ENCODE results near the gene PTPRG. TPM values are rescaled to one million over a fixed set of nuclear protein-coding genes. Genes with fewer than 3 reads are reported as not detected.

PTPRG gene
- total RNA-seq, 1 experiment from 2014 or later: 0.74 TPM

- TF ChIP-seq SIN3A (IDR thresholded peaks at IDR 0.05; ENCODE audit: borderline replicate concordance, insufficient read depth, low read depth, low read length): no peak
- no peak for TF ChIP-seq CTCF (IDR thresholded peaks at IDR 0.05)
- no peak for TF ChIP-seq POLR2AphosphoS5 (IDR thresholded peaks at IDR 0.05; ENCODE audit: low read depth, low read length)
- no peak for TF ChIP-seq TCF7L2 (IDR thresholded peaks at IDR 0.05; ENCODE audit: low read depth, low read length)
- no peak for TF ChIP-seq REST (IDR thresholded peaks at IDR 0.05; ENCODE audit: insufficient read depth in 1 of 2, low read depth in 2 of 2, low read length in 1 of 2)
- Histone ChIP-seq H3K36me3 (ENCODE audit: control insufficient read depth, insufficient read depth, low read length) (no peaks in the 10 kb centered on the region), H3K4me3 (ENCODE audit: low read depth in 2 of 2, low read length in 2 of 2) (no peak overlapping the region), H3K27me3 (ENCODE audit: control insufficient read depth, insufficient read depth, low read length) (no peaks in the 10 kb centered on the region), H3K4me1 (ENCODE audit: control insufficient read depth, insufficient read depth, low read length) (no peaks in the 10 kb centered on the region), H3K9me3 (ENCODE audit: control insufficient read depth, insufficient read depth, low read depth, low read length) (no peaks in the 10 kb centered on the region), H3K27ac (ENCODE audit: low read length) (no peak overlapping the region)
- in situ Hi-C loops (cut with HindIII; ENCODE audit: low pct_unique_long_range_greater_than_20kb, low sequenced_read_pairs) (no loop called here), intact Hi-C loops (cut with micrococcal nuclease; ENCODE audit: unreplicated experiment) (no loop called here)
- no TSS peak for BruUV-seq (replicated peaks)
- no peak for DNase-seq (ENCODE audit: low read depth, low spot score)
- no peak for ATAC-seq
- ChIA-PET CTCF (no interaction called here), POLR2A (no interaction called here)
Measured at GRCh38 chr3:62100282-62100989, 539.1 kb downstream of the PTPRG start.

GRCh38 chr3:62101488-62101887, 540.1 kb downstream of the PTPRG start:
- no peak for DNase-seq (ENCODE audit: low read depth, low spot score)
- H3K36me3 ChIP-seq (ENCODE audit: control insufficient read depth, insufficient read depth, low read length): no peaks in the 10 kb centered on the region
- in situ Hi-C loops (cut with HindIII; ENCODE audit: low pct_unique_long_range_greater_than_20kb, low sequenced_read_pairs): no loop called here
- no peaks in the 10 kb centered on the region for H3K27me3 ChIP-seq (ENCODE audit: control insufficient read depth, insufficient read depth, low read length)
- ChIA-PET POLR2A (no interaction called here), CTCF (no interaction called here)
- intact Hi-C loops (cut with micrococcal nuclease; ENCODE audit: unreplicated experiment): no loop called here
- TF ChIP-seq POLR2AphosphoS5 (IDR thresholded peaks at IDR 0.05; ENCODE audit: low read depth, low read length): no peak
- no peak for TF ChIP-seq TCF7L2 (IDR thresholded peaks at IDR 0.05; ENCODE audit: low read depth, low read length)
- no peak for TF ChIP-seq CTCF (IDR thresholded peaks at IDR 0.05)
- TF ChIP-seq REST (IDR thresholded peaks at IDR 0.05; ENCODE audit: insufficient read depth in 1 of 2, low read depth in 2 of 2, low read length in 1 of 2): no peak
- no peak for TF ChIP-seq SIN3A (IDR thresholded peaks at IDR 0.05; ENCODE audit: borderline replicate concordance, insufficient read depth, low read depth, low read length)
- ATAC-seq: no peak
- no peaks in the 10 kb centered on the region for H3K9me3 ChIP-seq (ENCODE audit: control insufficient read depth, insufficient read depth, low read depth, low read length)
- BruUV-seq (replicated peaks): no TSS peak
- no peak overlapping the region for H3K27ac ChIP-seq (ENCODE audit: low read length)
- no peak overlapping the region for H3K4me3 ChIP-seq (ENCODE audit: low read depth in 2 of 2, low read length in 2 of 2)
- no peaks in the 10 kb centered on the region for H3K4me1 ChIP-seq (ENCODE audit: control insufficient read depth, insufficient read depth, low read length)

All from Panc1 (cell line).